GM21423 (cell line): ENCODE results near the gene RPP25.
A peak's percentile ranks its signal among the peaks of the same experiment; 100 is the strongest.
"Not testable (repeated sequence)": the region's sequence is repeated elsewhere in the genome, so short reads cannot be mapped to it uniquely, and the experiment has no call there.

Source experiments
- ATAC-seq: cut with Tn5 transposase; IDR thresholded peaks from one replicate; pipeline ENCODE4 v1.9.1; 2021; ENCODE audit warnings: mild to moderate bottlenecking, moderate library complexity; ENCODE audit not compliant: unreplicated experiment

Gene RPP25

DNA sequence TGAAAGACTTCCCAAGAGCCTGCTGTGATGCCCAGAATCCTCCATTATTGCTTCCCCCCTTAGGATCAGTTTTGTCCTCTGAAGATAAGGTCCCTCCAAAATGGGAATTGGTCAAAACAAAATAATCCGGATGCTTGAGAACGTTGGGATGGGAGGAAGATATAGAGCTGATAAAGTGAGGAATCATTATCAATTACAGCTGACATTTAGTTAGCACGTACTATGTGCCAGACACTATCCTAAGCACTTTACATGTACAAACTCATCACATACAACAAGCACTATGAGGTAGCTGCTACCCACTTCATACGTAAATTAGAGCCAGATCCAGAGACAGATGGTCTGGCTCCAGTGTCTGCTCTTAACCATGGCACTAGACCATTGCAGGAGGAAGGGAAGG lies 6.6 kb upstream of the RPP25 start:
- ATAC-seq = no peak

DNA sequence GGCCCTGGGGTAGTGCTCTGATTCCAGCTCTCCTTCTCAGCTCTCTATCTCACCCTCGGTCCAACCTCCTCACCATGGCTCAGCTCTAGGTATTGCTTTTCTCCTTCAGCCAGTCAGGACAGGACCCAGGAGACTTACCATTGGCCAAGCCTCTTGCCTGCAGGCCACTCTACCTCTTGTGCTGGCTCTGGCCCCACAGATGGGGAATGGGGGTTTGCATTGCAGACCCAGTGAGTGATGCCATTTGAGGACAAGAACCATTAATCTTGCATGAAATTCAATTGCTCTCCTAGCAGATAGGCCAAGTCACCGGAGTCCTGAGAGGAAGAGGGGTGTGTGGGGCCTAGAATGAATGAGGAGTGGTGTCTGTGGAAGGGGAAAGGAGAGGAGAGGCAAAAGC lies 6.1 kb upstream of the RPP25 start:
- no peak for ATAC-seq

DNA sequence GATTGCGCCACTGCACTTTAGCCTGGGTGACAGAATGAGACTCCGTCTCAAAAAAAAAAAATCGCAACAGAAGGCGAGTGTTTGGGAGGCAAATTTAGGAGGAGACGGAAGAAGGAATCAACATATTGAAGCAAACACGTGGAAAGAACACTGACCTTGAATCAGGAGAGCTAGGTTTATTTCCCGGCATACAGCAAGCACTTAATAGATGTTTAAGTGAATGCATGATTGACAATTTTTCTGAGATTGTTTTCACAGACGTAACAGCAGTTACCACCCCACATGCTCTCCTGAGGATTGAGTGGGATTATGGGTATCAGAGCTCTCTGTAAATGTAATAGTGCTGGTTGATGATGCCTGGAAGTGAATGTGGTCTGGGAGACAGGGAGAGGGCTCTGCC lies 5.6 kb upstream of the RPP25 start:
- ATAC-seq = no peak

DNA sequence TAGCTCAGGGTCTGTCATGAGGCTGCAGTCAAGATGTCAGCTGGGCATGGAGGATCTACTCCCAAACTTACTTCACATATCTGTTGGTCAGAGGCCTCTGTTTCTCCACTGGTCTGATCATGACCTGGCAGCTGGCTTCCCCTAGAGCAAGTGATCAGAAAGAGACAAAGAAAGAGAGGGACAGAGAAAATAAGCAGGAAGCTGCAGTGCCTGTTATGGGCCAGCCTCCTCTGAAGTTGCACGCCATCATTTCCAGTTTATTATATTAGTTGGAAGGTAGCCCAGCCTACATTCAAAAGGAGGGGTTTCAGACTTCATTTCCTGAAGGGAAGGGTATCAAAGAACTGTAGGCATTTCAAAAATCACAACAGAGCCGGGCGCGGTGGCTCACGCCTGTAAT lies 5.0 kb upstream of the RPP25 start:
- no peak for ATAC-seq

DNA sequence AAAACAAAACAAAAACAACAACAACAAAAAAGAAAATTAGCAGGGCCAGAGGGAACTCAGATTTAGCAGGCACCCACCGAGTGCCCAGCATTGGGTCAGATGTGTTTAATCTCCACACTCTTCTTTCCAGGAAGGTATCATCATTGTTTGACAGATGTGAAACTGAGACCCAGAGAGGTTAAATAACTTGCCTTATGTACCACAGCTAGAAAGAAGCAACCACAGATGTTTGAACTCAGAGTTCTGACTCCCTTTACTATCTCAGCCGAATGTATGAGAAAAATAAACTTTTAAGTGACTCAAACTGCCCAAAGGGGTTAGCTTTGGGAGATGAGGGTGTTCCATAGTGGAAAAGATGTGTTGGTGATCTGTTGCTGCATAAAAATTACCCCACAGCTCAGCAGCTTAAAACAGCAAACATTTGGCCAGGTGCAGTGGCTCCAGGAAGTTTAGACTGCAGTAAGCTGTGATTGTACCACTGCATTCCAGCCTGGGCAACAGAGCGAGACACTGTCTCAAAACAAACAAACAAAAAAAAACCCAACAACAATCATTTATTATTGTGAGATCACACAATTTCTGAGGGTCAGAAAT lies 4.5 kb upstream of the RPP25 start:
- no peak for ATAC-seq

DNA sequence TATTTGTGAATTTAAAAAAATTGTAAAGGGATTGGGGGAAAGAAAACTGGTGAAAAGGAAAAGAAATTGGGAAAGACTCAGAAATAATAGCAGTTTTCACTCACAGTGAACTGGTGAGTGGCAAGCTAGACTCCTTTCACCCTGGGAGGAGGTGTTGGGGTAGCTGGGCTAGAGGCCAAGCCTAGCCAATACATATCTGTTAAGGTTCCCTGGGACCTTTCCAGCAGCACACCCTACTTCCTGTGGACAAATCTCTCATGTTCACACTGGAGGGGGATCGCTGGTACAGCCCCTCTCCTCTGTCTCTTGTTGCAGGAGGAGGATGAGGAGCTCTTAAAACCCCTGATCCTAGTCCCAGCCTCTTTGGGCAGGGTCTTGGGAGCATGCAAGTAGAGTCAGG lies 3.7 kb upstream of the RPP25 start:
- ATAC-seq = no peak

DNA sequence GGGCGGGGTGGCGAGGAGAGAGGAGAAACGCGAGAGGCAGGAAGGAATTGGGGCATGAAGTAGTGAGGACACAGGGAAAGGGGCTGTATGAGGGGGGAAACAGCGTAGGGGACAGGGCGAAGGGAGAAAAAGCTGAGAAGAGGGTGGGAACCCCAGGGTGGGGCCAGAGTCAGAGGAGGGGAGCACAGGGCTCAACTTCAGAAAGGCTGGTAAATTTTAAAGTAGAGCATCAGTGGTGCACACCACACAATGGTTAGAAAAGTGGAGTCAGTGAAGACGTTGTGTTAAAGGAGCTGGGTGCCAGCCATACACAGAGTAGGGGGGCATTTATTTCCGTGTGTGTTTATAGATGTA lies 3.0 kb upstream of the RPP25 start:
- no peak for ATAC-seq

DNA sequence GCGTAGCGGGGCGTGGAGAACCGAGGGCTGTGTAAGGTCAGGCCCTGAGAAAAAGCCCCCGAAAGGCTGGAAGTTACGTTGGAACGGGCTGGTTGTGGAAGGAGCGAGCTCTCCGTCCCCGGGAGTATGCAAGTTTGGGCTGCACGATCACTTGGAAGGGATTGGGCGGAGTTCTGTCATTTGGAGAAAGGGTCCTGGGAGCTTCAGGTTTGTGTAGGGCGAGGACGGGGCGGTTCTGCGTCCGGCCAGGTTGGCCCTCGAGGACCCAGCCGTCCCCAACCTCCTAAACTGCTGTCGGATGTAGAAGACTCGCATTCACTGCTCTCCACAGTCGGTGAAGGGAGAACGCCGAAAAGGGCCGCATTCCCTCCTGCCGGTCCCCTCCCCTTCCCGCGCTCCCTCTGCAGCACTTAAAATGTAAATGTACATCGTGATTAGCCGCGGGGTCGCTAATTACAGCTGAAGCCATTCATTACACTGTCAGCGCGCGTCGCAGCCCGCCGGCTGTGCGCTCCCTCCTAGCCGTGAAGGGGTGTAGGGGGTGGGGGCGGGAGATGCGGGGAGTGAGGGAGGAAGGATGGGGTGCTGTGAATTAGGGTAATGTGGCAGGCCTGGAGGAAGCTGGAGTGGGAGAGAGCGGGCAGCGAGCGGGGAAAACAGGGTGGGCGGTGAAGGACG lies 2.5 kb upstream of the RPP25 start:
- no peak for ATAC-seq

DNA sequence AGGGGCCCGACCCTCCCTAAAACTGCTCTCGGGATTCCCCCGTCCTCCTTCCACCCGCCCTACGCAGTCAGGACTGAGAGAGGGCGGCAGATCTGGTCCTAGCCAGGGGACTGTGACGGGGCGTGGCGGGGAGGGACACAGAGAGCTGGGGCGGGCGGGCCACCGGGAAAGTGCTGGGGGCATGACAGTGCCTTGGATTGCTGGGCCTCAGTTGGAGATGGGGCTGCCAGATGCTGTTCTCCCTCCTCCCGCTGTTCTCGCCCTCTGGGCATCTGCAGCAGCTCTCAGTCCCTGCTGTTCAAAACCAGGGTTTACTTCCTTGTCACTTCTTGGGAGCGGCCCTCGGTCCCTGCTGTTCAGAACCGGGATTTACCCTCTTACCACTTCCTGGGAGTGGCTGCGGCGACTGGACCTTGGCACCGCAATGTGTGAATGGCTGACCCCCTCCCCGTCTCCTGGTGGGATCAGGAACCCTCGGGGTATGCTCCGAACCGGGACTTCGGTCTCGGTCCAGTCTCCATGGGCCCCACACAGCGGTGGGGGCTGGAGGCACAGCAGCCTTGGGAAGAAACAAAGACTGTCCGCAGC lies 1.8 kb upstream of the RPP25 start:
- no peak for ATAC-seq

DNA sequence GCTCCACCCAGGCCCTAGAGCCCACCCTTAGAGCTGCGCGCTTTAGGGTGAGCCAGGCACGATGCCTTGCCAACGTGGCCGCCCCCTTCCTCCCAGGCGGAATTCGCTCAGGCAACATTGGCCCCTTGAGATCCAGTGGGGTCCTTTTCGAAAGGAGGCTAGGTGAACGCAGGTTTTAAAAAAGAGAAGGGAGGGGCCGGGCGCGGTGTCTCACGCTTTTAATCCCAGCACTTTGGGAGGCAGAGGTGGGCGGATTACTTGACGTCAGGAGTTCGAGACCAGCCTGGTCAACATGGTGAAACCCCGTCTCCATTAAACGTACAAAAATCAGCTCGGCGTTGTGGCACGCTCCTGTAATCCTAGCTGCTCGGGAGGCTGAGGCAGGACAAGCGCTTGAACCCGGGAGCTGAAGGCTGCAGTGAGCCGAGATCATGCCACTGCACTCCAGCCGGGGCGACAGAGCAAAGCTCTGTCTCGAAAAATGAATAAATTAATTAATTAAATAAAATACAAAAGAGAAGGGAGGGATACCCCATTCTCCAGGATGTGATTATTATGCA lies 984 bp upstream of the RPP25 start:
- ATAC-seq = no peak

DNA sequence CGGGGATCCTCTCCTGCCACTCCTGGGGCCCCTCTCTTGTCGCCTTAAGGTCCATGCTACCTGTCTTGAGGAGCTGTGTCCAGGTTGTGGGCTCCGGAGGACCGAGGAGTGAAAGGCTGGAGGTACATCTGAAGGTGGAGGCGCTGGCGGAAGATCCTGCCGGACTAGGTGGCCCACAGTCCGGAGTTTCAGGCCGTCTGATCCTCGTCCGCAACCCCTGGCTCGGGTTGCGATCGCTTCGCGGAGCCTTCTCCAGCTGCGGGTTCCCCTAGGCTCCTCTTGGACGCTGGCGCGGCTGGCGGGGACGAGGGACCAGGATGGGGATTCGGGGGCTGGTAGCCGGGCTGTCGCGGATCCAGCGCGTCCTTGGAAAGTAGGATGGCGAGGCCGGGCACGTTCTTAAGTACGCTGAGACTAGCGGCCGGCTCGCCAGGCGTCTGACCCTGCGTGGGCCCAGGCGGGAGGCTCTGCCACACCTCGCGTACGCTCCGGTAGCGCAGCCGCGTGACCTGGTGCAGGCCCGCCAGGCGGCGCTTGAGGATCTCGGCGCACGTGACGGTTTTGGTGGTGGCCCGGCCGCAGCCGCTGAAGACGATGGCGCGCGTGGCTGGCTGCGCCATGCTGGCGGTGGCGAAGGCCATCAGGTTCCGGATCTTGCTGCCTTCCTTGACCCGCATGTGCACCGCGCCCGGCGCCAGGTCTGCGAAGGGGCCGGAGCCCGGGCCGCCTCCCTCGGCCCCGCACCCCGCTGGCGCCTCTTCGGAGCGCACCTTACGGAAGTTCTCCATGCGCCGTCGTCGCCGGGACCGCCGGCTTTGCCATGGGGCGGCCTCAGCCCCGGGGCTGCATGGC lies 550 bp downstream of the RPP25 start:
- peak; percentile 50 for ATAC-seq

DNA sequence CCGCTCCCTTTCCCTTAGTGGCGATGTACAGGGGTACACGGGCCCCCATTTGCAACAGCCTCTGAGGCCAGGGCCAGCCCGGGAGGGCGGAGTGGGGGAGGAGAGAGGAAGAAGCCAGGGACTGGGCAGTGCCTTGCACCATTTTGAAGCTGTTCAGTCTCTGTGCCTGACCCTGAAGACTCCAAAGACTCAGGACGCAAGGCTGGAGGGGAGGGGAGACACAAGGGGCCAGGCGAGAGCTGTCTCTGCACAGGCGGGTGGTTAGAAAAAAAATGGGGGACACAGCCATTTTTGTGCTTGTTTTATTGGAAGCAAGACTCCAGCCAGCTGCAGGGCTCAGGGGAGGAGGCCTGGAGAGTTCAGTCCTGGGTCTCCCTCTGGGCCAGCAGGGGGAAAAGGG lies 1.6 kb downstream of the RPP25 start:
- no peak for ATAC-seq

DNA sequence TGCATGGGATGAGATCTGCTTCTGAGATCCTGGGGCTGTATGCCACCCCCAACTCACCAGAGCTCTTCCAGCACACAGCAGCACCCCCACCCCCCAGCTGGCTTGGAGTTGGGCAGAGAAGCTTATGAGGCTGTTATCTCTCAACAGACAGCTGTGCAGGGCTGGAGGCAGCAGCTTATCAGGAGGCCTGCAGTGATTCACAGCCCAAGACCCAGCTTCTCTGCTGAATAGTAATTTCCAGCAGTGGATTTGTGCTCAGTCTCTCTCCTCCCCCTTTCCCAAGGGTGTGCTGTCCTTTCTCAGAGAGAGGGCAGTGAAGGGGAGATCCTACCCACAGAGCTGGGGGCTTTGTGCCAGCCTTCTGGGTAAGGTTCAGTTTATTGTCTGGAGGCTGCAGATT lies 2.1 kb downstream of the RPP25 start:
- ATAC-seq = no peak

DNA sequence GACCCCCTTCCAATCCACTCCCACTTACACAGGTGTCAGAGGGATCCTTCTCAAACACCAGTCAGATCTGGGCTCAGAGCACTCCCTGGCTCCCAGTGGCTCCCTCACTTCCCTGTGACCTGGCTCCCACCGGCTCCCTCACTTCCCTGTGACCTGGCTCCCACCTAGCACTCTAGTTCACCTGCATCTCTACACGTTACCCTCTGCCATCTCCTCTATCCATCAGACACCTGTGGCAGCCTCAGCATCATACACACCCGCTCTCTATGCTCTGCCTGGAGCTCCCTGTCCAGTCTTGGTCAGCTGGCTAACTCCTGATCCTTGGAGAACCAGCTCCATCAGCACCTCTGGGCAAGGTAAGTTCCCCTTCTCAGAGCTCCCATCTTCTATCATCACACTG lies 5.6 kb downstream of the RPP25 start:
- no peak for ATAC-seq

DNA sequence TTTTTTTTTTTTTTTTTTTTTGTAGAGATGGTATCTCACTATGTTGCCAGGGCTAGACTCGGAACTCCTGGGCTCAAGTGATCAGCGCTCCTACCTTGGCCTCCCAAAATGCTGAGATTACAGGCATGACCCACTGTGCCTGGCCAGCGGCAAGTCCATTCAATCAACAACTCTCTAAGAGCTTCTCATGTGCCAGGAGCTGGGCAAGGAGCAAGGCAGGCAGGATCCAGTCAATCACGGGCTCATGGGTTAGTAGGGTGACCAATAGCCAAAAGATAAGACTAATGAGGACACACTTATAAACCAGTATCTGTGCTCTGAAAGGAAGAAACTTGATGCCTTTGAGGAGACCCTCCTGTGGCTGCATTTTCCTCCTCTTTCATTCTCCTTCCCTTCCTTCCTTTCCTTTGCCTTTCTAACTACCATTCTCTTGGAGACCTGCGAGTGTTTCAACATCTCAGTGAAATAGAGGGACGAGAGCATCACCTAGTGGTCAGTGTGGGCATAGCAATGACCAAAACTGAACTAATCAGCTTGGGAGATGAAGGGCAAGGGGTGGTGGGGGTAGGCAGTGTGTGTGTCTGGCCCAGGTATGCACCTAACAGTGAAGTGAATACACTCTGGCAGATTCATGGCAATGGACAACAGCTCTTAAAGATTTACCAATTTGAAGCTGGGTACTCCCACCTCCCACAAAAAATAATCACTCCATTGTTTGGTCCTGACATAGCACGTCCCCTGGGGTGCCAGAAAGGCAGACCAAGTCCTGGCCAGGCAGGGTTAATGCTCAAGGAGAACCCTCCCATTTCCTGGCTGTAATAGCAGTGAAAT lies 6.3 kb downstream of the RPP25 start:
- no peak for ATAC-seq

DNA sequence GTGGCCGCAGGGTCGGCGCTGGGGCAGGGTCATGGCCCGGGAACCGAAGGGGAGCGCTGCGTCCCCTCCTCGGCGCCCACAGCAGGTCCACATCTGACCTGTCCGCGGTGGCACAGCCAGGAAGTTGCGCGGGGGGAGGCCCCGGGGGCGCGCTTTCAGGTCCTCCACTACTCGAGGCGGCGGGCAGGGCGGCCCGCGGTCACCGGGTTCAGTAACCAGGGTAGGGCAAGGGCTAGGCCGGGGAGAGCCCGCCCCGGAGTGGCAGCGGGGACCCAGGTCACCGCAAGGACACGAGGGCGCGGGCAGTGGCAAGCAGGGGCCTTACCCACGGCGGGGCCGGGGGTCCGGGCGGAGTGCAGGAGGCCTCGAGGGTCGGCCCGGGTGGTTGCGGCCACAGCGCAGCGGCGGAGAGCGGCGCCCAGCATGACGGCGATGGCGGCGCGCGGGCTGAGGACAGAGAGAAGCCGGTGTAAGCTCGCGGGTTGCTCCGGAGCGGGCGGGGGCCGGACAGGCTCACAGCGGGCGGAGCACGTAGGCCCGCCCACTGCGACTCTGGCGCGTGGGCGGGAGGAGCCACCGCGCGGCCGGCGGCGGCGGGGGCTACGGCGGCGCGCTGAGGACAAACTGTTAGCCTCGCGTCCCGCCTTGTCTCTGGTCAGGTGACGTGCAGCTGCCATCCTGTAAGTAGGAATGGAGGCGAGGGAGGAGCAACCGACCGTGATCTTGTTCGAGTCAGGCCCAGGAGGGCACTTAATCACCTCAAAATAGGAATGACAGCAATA lies 18.8 kb downstream of the RPP25 start, which contains the start of gene COX5A:
Gene COX5A, minus strand, starts transcription at position 484 of the 782 bp plus-strand sequence. Its CDS starts 59 bp downstream, at position 425.
- ATAC-seq = peak; percentile 89

DNA sequence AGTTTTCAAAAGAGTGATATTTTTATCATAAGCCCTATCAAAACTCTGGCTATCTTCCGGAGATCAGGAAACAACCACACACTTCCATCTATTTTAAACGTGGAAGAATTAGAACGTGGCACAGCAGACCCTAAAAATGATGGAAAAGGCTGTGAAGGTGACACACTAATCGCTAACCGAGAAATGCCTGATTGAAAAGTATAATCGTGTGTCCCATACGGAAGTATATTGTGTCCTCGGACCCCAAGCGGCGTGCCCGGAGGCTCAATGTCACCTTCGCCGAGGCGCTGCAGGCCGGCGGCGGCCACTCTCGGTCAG lies 19.3 kb downstream of the RPP25 start:
- no peak for ATAC-seq

DNA sequence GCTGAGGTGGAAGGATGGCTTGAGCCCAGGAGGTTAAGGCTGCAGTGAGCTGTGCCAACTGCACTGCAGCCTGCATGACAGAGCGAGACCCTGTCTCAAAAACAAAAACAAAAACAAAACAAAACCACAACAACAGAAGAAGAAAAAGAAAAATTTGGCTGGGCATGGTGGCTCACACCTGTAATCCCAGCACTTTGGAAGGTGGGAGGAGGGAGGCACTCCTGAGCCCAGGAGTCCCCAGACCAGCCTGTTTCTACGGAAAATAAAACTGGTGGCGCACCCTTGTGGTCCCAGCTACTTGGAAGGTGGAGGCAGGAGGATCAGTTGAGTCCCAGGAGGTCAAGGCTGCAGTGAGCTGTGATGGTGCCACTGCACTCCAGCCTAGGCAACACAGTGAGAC lies 21.4 kb downstream of the RPP25 start:
- not testable (repeated sequence) for ATAC-seq

DNA sequence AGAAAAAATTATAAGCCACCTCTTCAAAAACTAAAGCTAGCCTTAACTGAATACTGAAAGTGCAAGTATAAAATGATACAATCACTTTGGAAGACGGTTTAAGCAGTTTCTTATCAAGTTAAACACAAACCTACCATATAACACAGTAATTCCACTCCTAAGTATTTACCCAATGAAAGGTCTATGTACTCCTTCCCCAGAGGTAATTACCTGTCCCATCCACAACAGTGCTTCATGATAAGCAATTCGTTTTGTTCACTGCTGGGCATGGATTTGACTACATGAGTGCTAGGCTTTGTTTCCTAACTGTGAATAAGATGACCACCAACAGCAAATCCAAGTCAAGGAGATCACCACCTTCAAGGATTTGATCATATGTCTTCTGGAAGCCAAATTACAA lies 23.0 kb downstream of the RPP25 start:
- no peak for ATAC-seq

DNA sequence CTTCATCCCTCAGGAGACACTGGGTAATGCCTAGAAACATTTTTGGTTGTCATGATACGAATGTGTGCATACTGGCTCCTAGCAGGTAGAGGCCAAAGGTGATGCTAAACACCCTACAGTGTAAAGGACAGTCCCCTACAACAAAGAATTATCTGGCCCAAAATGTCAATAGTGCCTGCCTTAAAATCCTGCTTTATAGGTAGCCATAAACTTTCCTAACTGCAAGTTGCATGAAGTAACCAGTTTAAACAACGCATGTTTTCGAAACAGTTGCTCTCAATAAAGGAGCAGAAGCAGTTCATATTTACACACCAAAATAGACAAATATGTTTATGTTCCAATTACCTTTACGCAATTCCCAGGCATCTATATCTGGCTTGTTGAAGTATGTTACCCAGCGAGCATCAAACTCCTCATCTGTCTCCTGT lies 27.8 kb downstream of the RPP25 start:
- ATAC-seq = no peak
